Smooth muscle cell (in vitro differentiated cells): ENCODE data around the gene ENTPD2. TPM values are rescaled to one million over a fixed set of nuclear protein-coding genes. Genes with fewer than 3 reads are reported as not detected.

Experiments
- DNase-seq: peaks from one replicate; lab custom pipeline; 2025; ENCODE audit not compliant: unreplicated experiment; lab: John Stamatoyannopoulos, UW
- H2AFZ ChIP-seq: fragments of 200-600 bp; sonication (generic); 2 replicates; pipeline ENCODE4 v1.6.0; 2016; ENCODE audit warnings: antibody characterized with exemption, low read depth, mild to moderate bottlenecking
- H3F3A ChIP-seq: fragments of 200-600 bp; sonication (generic); 2 replicates; pipeline ENCODE4 v1.6.0; 2017; ENCODE audit warnings: antibody characterized with exemption, low read depth
- H3K27ac ChIP-seq: fragments of 200-600 bp; sonication (generic); 2 replicates; pipeline ENCODE4 v1.5.1; 2016; ENCODE audit warnings: low read depth, mild to moderate bottlenecking
- H3K27me3 ChIP-seq: fragments of 200-600 bp; sonication (generic); 2 replicates; pipeline ENCODE4 v1.6.1; 2016; ENCODE audit warnings: low read depth, mild to moderate bottlenecking
- H3K36me3 ChIP-seq: fragments of 200-600 bp; sonication (generic); 2 replicates; pipeline ENCODE4 v1.5.1; 2016; ENCODE audit warnings: low read depth
- H3K4me1 ChIP-seq: fragments of 200-600 bp; sonication (generic); 2 replicates; pipeline ENCODE4 v1.5.1; 2016; ENCODE audit warnings: low read depth
- H3K4me2 ChIP-seq: fragments of 200-600 bp; sonication (generic); 2 replicates; pipeline ENCODE4 v1.6.0; 2016; ENCODE audit warnings: mild to moderate bottlenecking
- H3K4me3 ChIP-seq: fragments of 200-600 bp; sonication (generic); 2 replicates; pipeline ENCODE4 v1.5.1; 2016; ENCODE audit warnings: mild to moderate bottlenecking
- H3K79me2 ChIP-seq: fragments of 200-600 bp; sonication (generic); 2 replicates; pipeline ENCODE4 v1.6.0; 2016; ENCODE audit warnings: low read depth, mild to moderate bottlenecking
- H3K9ac ChIP-seq: fragments of 200-600 bp; sonication (generic); 2 replicates; pipeline ENCODE4 v1.6.0; 2016; ENCODE audit warnings: low read depth
- H3K9me3 ChIP-seq: fragments of 200-600 bp; sonication (generic); replicated peaks from 2 replicates; pipeline ENCODE4 v1.5.1; 2016; ENCODE audit warnings: low read depth
- H4K20me1 ChIP-seq: fragments of 200-600 bp; sonication (generic); 2 replicates; pipeline ENCODE4 v1.6.0; 2016; ENCODE audit warnings: low read depth
- WGBS: methylation state at CpG from one replicate; pipeline ENCODE4 v1.1.7; 2016; ENCODE audit warnings: low lambda C conversion rate; 5-methylcytosine and 5-hydroxymethylcytosine counted together
- polyA plus RNA-seq: library from polyadenylated mRNA; unstranded; fragments of >200 nt; fragmentation: Nextera tagmentation; extraction: Ambion mirVana; gene quantifications from 2 replicates; pipeline ENCODE4 v1.2.1, GENCODE V29; 2016
- total RNA-seq: library from RNA; depleted of rRNA; stranded (reverse); fragments of >200 nt; gene quantifications from 2 replicates; pipeline ENCODE4 v1.2.3, GENCODE V29; 2014
- TF ChIP-seq, protein P1 (sequence below): fragments of 200-600 bp; sonication (generic); IDR thresholded peaks from 2 replicates; pipeline ENCODE4 v1.5.1; 2017; ENCODE audit warnings: borderline replicate concordance, mild to moderate bottlenecking, antibody characterized with exemption; ENCODE audit not compliant: insufficient read depth, poor library complexity, severe bottlenecking

ENTPD2 gene
- total and polyA plus RNA-seq, 2 experiments from 2014 or later, result 0.30 TPM; not detected in 1

DNA sequence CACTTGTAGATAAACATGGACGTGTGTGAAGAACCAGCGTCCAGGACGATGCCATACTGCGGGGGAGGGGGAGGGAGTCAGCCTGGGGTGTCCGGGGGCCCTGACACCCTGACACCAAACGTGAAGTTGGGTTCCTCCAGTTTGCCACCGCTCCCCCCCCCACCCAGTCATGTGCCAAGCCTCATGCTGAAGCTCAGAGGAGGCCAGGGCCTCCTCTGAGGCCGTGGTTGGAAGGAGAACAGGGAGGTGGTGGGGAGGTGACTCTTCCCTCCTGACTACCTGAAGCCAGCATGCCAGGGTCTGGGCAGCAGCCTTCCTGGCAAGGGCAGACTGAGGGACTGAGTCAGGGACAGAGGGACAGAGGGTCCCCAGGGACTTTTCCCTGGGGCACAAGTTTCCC, 1.6 kb downstream of the ENTPD2 start:
- Histone ChIP-seq H3K4me3 (no peak overlapping the region), H2AFZ (no peak overlapping the region), H3K4me1 (peaks cover 9% of the 10 kb centered on the region), H4K20me1 (no peaks in the 10 kb centered on the region), H3K36me3 (no peaks in the 10 kb centered on the region), H3K27ac (no peak overlapping the region), H3K9me3 (no peaks in the 10 kb centered on the region), H3F3A (no peaks in the 10 kb centered on the region), H3K27me3 (peaks cover 72% of the 10 kb centered on the region), H3K4me2 (no peak overlapping the region), H3K9ac (no peak overlapping the region), H3K79me2 (no peaks in the 10 kb centered on the region)
- no peak for DNase-seq
- 88% methylated on average over 7 of the region's 8 CpGs for WGBS
- TF ChIP-seq, protein P1, sequence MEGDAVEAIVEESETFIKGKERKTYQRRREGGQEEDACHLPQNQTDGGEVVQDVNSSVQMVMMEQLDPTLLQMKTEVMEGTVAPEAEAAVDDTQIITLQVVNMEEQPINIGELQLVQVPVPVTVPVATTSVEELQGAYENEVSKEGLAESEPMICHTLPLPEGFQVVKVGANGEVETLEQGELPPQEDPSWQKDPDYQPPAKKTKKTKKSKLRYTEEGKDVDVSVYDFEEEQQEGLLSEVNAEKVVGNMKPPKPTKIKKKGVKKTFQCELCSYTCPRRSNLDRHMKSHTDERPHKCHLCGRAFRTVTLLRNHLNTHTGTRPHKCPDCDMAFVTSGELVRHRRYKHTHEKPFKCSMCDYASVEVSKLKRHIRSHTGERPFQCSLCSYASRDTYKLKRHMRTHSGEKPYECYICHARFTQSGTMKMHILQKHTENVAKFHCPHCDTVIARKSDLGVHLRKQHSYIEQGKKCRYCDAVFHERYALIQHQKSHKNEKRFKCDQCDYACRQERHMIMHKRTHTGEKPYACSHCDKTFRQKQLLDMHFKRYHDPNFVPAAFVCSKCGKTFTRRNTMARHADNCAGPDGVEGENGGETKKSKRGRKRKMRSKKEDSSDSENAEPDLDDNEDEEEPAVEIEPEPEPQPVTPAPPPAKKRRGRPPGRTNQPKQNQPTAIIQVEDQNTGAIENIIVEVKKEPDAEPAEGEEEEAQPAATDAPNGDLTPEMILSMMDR, result no peak

DNA sequence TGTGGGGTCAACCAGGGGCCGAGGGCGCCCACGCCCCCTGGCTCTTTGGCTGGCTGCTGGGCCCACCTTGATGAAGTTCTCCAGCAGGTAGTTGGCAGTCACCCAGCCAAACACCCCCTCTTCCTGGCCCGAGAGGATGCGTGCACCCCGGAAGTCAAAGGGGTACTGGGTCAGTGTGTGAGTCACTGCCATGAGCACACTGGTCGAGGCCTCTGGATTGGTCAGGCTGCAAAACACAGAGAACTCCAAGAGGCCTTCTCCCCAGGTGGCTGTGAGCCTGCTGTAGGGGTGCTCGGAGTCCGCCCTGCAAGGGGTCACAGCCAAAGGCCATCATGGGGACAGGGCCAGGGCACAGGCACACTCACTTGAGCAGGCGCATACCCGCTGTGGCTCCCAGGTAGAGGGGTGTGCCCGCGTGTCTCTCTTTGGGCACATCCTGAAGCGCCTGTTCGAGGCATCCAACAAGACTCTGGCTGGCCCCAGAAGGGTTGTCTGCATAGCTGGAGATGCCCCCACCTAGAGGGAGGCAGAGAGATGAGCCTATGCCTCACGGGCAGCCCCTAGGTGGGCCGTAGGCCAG, 2.6 kb downstream of the ENTPD2 start:
- H3K79me2 ChIP-seq, result no peaks in the 10 kb centered on the region
- no peaks in the 10 kb centered on the region for H3K9me3 ChIP-seq
- no peak overlapping the region for H3K4me2 ChIP-seq
- DNase-seq, result no peak
- no peak overlapping the region for H3K9ac ChIP-seq
- H3K27ac ChIP-seq, result no peak overlapping the region
- TF ChIP-seq, protein P1, result no peak
- no peaks in the 10 kb centered on the region for H3F3A ChIP-seq
- H3K27me3 ChIP-seq, result peaks cover 78% of the 10 kb centered on the region
- H3K4me1 ChIP-seq, result peaks cover 11% of the 10 kb centered on the region
- WGBS, result 94% methylated on average over 17 of the region's 17 CpGs
- H3K4me3 ChIP-seq, result no peak overlapping the region
- H3K36me3 ChIP-seq, result no peaks in the 10 kb centered on the region
- H2AFZ ChIP-seq, result no peak overlapping the region
- H4K20me1 ChIP-seq, result no peaks in the 10 kb centered on the region

DNA sequence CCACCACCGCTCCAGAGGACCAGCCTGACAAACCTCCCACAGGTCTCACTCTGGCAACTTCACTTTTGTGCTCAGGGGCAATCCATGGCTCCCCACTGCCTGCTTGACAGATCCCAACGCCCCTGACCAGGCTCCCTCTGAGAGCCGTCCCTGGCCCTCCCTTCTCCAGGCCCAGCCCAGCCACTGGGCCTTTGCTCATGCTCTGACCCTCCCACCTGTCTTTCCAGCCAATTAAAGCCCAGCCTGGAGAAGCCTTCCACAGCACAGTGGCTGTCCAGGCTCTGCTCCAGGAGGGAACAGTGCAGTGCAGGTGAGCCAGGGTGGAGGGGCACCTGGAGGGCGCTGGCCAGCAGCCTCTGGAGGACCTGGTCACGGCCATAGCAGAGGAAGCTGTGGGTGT, 3.3 kb downstream of the ENTPD2 start:
- TF ChIP-seq, protein P1, result no peak

More for the DNA sequence above, 3.3 kb downstream of the ENTPD2 start:
- Histone ChIP-seq H3F3A (no peaks in the 10 kb centered on the region), H3K27ac (no peak overlapping the region), H3K27me3 (peaks cover 80% of the 10 kb centered on the region), H3K4me1 (peaks cover 16% of the 10 kb centered on the region), H3K79me2 (no peaks in the 10 kb centered on the region), H3K9me3 (no peaks in the 10 kb centered on the region), H3K36me3 (no peaks in the 10 kb centered on the region), H3K4me2 (no peak overlapping the region), H3K4me3 (no peak overlapping the region), H3K9ac (no peak overlapping the region), H4K20me1 (no peaks in the 10 kb centered on the region), H2AFZ (no peak overlapping the region)
- DNase-seq, result no peak
- 86% methylated on average over 5 of the region's 5 CpGs for WGBS
